Heart left ventricle (tissue), 13 donors: Measurements from ENCODE around the gene STK32C.

ENCODE experiments used
- POLR2A ChIP-seq, 2 donors: fragments of 450-650 bp; IDR thresholded peaks; one replicate each; pipeline ENCODE4 v1.6.1; 2017; ENCODE audit warnings: antibody characterized with exemption in 2 of 2, mild to moderate bottlenecking in 2 of 2, moderate library complexity in 2 of 2
- TF ChIP-seq, protein P1 (sequence below), 12 donors: fragments of 200-600 bp; sonication (generic) in 4 of 12; IDR thresholded peaks; one replicate each; pipeline versions ENCODE4 v1.5.0 to v1.8.0; 2018 to 2022; ENCODE audit warnings: antibody characterized with exemption in 12 of 12, mild to moderate bottlenecking in 5 of 12
- donor health status: ischemic (EF 13 %, LVEDD 7.1; RV severe dilation, severe dysfunction).
- donor health status: DM: no; HTN: yes; CAD: no.
- donor health status: DM: no; HTN: no; CAD: no.
- donor health status: ischemic (EF 25% LVEDD 6.9; RV normal size, moderate dysfunction).
- donor health status: ischemic (EF 25% LVEDD 5.7; RV mildly dilated, moderate dysfunction).
- donor health status: ischemic (EF 35%, LVEDD 5.7; RV mildly dilated, moderate dysfunction).
- donor health status: nonischemic (EF 11% LVEDD 7.7; RV severe dilation, severe dysfunction).
- donor health status: DM: yes; HTN: yes; CAD: no.
- donor health status: PGD.
- donor health status: ischemic (EF 29% LVEDD 5.4; RV normal size, mild dysfunction).
- donor health status: nonischemic (EF 23%, LVEDD 6.1; RV moderate dilation, normal function).

DNA sequence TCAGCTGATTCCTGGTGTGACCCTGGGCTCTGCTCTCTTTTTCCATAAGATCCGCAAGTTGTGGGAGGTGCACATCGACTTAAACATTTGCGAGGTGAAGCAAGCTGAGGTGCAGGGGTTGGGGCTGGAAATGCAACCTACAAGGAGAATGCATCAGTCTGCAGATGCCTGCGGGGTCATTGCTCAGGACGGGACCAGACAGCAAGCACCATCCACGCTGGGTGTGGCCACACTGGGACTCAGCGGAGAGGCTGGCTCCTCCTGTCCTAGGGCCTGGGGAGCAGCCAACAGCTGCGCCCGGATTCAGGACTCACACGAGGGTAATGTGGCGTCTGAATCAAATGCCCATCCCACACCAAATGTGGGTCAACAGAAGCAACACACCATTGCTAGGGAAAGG is 33.8 kb downstream of the STK32C start:
- TF ChIP-seq, protein P1, sequence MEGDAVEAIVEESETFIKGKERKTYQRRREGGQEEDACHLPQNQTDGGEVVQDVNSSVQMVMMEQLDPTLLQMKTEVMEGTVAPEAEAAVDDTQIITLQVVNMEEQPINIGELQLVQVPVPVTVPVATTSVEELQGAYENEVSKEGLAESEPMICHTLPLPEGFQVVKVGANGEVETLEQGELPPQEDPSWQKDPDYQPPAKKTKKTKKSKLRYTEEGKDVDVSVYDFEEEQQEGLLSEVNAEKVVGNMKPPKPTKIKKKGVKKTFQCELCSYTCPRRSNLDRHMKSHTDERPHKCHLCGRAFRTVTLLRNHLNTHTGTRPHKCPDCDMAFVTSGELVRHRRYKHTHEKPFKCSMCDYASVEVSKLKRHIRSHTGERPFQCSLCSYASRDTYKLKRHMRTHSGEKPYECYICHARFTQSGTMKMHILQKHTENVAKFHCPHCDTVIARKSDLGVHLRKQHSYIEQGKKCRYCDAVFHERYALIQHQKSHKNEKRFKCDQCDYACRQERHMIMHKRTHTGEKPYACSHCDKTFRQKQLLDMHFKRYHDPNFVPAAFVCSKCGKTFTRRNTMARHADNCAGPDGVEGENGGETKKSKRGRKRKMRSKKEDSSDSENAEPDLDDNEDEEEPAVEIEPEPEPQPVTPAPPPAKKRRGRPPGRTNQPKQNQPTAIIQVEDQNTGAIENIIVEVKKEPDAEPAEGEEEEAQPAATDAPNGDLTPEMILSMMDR (IDR thresholded peaks at IDR 0.05), result no peak
- TF ChIP-seq POLR2A (IDR thresholded peaks at IDR 0.05), result no peak
